Activated naive CD4-positive, alpha-beta T cell treated with anti-CD3 and anti-CD28 coated beads for 36 hours (primary cell): Measurements from ENCODE around the gene GRK7. TPM values are rescaled to one million over a fixed set of nuclear protein-coding genes. Genes with fewer than 3 reads are reported as not detected.

Experiments
- CTCF ChIA-PET: fragments of 350-600 bp; sonication (Branson Sonifier 250); formaldehyde crosslinking; loops from one replicate; lab custom pipeline; 2021; ENCODE audit warnings: antibody characterized with exemption; lab: Charles Lee
- DNase-seq: peaks from one replicate; pipeline ENCODE4 v3.0.0-alpha.2; 2020
- H3K27ac Mint-ChIP-seq: one replicate; pipeline ENCODE4 v1.8.0; 2021; ENCODE audit warnings: mild to moderate bottlenecking, mixed read lengths
- H3K27me3 Mint-ChIP-seq: one replicate; pipeline ENCODE4 v1.8.0; 2021; ENCODE audit warnings: low read depth, mixed read lengths
- H3K36me3 Mint-ChIP-seq: one replicate; pipeline ENCODE4 v1.8.0; 2021; ENCODE audit warnings: low read depth, mixed read lengths
- H3K4me1 Mint-ChIP-seq: one replicate; pipeline ENCODE4 v1.8.0; 2021; ENCODE audit warnings: low read depth, mixed read lengths
- H3K4me3 Mint-ChIP-seq: one replicate; pipeline ENCODE4 v1.8.0; 2021; ENCODE audit warnings: mild to moderate bottlenecking, moderate library complexity, mixed read lengths
- H3K9me3 Mint-ChIP-seq: one replicate; pipeline ENCODE4 v1.8.0; 2021; ENCODE audit warnings: mixed read lengths
- intact Hi-C: fragments of 100-400 bp; cut with micrococcal nuclease; formaldehyde crosslinking; loops from one replicate; pipeline ENCODE4 v1.15.1; 2023
- total RNA-seq, 2 experiments: library from RNA; stranded (reverse); gene quantifications; one replicate each; pipeline ENCODE4 v1.2.3, GENCODE V29; 2021

GRK7 gene, protein sequence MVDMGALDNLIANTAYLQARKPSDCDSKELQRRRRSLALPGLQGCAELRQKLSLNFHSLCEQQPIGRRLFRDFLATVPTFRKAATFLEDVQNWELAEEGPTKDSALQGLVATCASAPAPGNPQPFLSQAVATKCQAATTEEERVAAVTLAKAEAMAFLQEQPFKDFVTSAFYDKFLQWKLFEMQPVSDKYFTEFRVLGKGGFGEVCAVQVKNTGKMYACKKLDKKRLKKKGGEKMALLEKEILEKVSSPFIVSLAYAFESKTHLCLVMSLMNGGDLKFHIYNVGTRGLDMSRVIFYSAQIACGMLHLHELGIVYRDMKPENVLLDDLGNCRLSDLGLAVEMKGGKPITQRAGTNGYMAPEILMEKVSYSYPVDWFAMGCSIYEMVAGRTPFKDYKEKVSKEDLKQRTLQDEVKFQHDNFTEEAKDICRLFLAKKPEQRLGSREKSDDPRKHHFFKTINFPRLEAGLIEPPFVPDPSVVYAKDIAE (N-terminal part only)
- not detected for total RNA-seq

DNA sequence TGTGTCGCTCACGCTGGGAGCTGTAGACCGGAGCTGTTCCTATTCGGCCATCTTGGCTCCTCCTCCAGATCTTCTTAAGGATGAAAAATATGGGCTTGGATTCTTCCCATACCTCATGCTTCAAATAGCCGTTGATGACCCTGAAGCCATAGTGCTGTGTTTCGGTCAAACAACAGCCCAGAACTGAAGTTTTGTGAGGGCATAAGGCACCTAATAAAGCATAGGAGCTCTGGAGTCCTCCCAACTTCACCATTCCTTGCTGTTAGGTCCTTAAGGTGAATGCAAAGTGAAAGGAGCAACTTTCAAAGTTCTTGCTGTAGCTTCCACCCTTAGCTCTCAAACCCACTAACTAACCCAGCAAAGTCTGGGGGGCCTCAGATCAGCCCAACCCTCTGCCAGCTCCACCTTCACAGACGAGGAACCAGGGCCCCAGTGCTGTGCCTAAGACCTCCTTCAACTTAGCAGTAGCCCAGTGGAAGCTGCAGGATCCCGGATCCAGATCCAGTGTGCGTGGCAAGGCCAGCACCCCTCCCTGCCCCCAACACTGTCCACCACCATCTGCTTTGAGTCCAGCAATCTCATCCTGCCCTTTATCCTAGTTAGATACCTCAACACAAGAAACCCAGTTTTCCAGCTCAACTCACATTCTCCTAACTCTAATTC lies at the start of gene GRK7:
Gene GRK7, plus strand, starts transcription at position 321 of the 663 bp plus-strand sequence. CDS start 14,877 bp downstream, outside the sequence.
- no peak for DNase-seq

GRCh38 chr3:141714671-141715070 lies 48.5 kb upstream of the GRK7 start:
- Mint-ChIP-seq H3K27me3 (peaks cover 2% of the 10 kb centered on the region), H3K9me3 (peaks cover 2% of the 10 kb centered on the region), H3K36me3 (no peaks in the 10 kb centered on the region), H3K27ac (no peak overlapping the region), H3K4me3 (no peak overlapping the region), H3K4me1 (no peaks in the 10 kb centered on the region)
- intact Hi-C loops: no loop called here
- no peak for DNase-seq
- CTCF ChIA-PET: interaction anchor here (0.6 to 0.7 kb wide), 2 partner anchors 14 to 411 kb away, joined by 3 to 4 read pairs; no protein-coding TSS in a partner anchor

More for the DNA sequence above, at the start of gene GRK7:
- no peaks in the 10 kb centered on the region for H3K27me3 Mint-ChIP-seq
- no peak within 1 kb of the TSS for H3K4me3 Mint-ChIP-seq
- H3K9me3 Mint-ChIP-seq: no peaks in the 10 kb centered on the region
- intact Hi-C loops: no loop called here
- CTCF ChIA-PET: no interaction called here
- no peak within 1 kb of the TSS for H3K27ac Mint-ChIP-seq
- H3K36me3 Mint-ChIP-seq: no peaks in the 10 kb centered on the region
- H3K4me1 Mint-ChIP-seq: no peaks in the 10 kb centered on the region

DNA sequence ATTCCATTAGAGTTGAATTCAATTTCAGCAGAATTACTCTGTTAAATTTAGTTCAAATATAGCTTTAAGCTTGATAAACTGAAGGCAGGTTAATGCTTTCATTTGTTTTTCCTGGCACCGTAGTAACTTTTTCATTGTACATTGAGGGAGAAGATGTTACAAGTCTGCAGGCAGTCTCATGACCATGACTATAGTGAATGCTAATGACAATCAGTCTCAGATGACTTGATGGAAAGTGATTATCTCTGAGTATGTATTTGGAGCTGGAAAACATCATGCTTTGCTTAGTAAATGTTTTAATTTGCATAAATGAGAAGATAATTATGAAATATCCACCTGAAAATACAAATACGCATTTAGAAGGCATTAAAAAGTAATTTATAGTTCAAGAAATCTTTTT lies 41.1 kb upstream of the GRK7 start:
- no peak for DNase-seq
- H3K9me3 Mint-ChIP-seq: no peaks in the 10 kb centered on the region
- no peak overlapping the region for H3K27ac Mint-ChIP-seq
- H3K4me1 Mint-ChIP-seq: no peaks in the 10 kb centered on the region
- intact Hi-C loops: no loop called here
- H3K27me3 Mint-ChIP-seq: peaks cover 2% of the 10 kb centered on the region
- no peak overlapping the region for H3K4me3 Mint-ChIP-seq
- CTCF ChIA-PET: interaction anchor here (1.1 kb wide), 1 partner anchor 77 kb away, joined by 3 read pairs; no protein-coding TSS in a partner anchor
- no peaks in the 10 kb centered on the region for H3K36me3 Mint-ChIP-seq

DNA sequence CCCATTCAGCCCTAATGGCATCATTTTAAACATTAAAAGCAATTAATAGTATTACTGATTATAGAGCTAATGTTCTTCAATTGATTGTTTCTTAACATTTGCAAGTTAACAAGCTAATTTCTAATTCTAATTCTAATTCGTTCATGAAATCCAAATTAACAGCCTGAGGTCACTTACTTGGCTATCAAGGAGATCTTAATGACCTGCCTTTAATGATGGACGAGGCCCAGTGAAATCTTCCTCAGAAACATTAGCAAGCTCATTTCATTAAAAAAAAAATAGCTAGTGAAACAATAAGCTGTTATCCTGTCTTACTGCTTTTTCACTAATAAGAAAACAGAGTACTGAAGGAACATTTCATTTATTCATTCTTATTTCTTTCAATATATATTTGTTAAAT lies 40.6 kb upstream of the GRK7 start:
- H3K27me3 Mint-ChIP-seq: peaks cover 2% of the 10 kb centered on the region
- CTCF ChIA-PET: interaction anchor here (0.6 to 1.1 kb wide), 2 partner anchors 78 to 150 kb away, joined by 3 read pairs; no protein-coding TSS in a partner anchor
- no peak overlapping the region for H3K4me3 Mint-ChIP-seq
- no peak for DNase-seq
- H3K4me1 Mint-ChIP-seq: no peaks in the 10 kb centered on the region
- H3K27ac Mint-ChIP-seq: no peak overlapping the region
- no peaks in the 10 kb centered on the region for H3K9me3 Mint-ChIP-seq
- intact Hi-C loops: no loop called here
- H3K36me3 Mint-ChIP-seq: no peaks in the 10 kb centered on the region

GRCh38 chr3:141723255-141723654 lies 40.0 kb upstream of the GRK7 start:
- Mint-ChIP-seq H3K4me3 (no peak overlapping the region), H3K9me3 (no peaks in the 10 kb centered on the region), H3K27ac (no peak overlapping the region), H3K4me1 (no peaks in the 10 kb centered on the region), H3K36me3 (no peaks in the 10 kb centered on the region), H3K27me3 (peaks cover 4% of the 10 kb centered on the region)
- CTCF ChIA-PET: interaction anchor here (0.6 to 1.1 kb wide), 3 partner anchors 79 to 190 kb away, joined by 3 read pairs; no protein-coding TSS in a partner anchor
- DNase-seq: no peak
- intact Hi-C loops: no loop called here

GRCh38 chr3:141724186-141724585 lies 39.0 kb upstream of the GRK7 start:
- no peak for DNase-seq
- H3K4me1 Mint-ChIP-seq: no peaks in the 10 kb centered on the region
- no peaks in the 10 kb centered on the region for H3K36me3 Mint-ChIP-seq
- intact Hi-C loops: no loop called here
- CTCF ChIA-PET: interaction anchor here (1.1 kb wide), 1 partner anchor 189 kb away, joined by 3 read pairs; no protein-coding TSS in a partner anchor
- H3K9me3 Mint-ChIP-seq: no peaks in the 10 kb centered on the region
- no peak overlapping the region for H3K4me3 Mint-ChIP-seq
- peaks cover 4% of the 10 kb centered on the region for H3K27me3 Mint-ChIP-seq
- no peak overlapping the region for H3K27ac Mint-ChIP-seq

- no peak overlapping the region for H3K4me3 Mint-ChIP-seq
- H3K27ac Mint-ChIP-seq: no peak overlapping the region
- CTCF ChIA-PET: no interaction called here
- H3K4me1 Mint-ChIP-seq: no peaks in the 10 kb centered on the region
- H3K9me3 Mint-ChIP-seq: no peaks in the 10 kb centered on the region
- intact Hi-C loops: no loop called here
- peaks cover 2% of the 10 kb centered on the region for H3K27me3 Mint-ChIP-seq
- no peaks in the 10 kb centered on the region for H3K36me3 Mint-ChIP-seq
- no peak for DNase-seq
These were observed 38.2 kb upstream of the GRK7 start for GRCh38 chr3:141725036-141725435.

- no peaks in the 10 kb centered on the region for H3K4me1 Mint-ChIP-seq
- intact Hi-C loops: no loop called here
- no peaks in the 10 kb centered on the region for H3K36me3 Mint-ChIP-seq
- no peaks in the 10 kb centered on the region for H3K9me3 Mint-ChIP-seq
- CTCF ChIA-PET: interaction anchor here (0.6 kb wide), 1 partner anchor 238 kb away, joined by 4 read pairs; no protein-coding TSS in a partner anchor
- no peak overlapping the region for H3K27ac Mint-ChIP-seq
- DNase-seq: no peak
- peaks cover 2% of the 10 kb centered on the region for H3K27me3 Mint-ChIP-seq
- no peak overlapping the region for H3K4me3 Mint-ChIP-seq
These were observed 36.7 kb upstream of the GRK7 start for GRCh38 chr3:141726483-141726882.

- no peaks in the 10 kb centered on the region for H3K9me3 Mint-ChIP-seq
- H3K4me1 Mint-ChIP-seq: no peaks in the 10 kb centered on the region
- no peak overlapping the region for H3K27ac Mint-ChIP-seq
- no peaks in the 10 kb centered on the region for H3K36me3 Mint-ChIP-seq
- H3K4me3 Mint-ChIP-seq: no peak overlapping the region
- intact Hi-C loops: no loop called here
- CTCF ChIA-PET: interaction anchor here (0.6 to 1.4 kb wide), 2 partner anchors 9 to 208 kb away, joined by 4 read pairs; partner anchors contain the start of gene RNF7
- peaks cover 2% of the 10 kb centered on the region for H3K27me3 Mint-ChIP-seq
- DNase-seq: no peak
These were observed 34.8 kb upstream of the GRK7 start for GRCh38 chr3:141728355-141728892.

GRCh38 chr3:141729240-141729639 lies 34.0 kb upstream of the GRK7 start:
- Mint-ChIP-seq H3K36me3 (no peaks in the 10 kb centered on the region), H3K4me1 (no peaks in the 10 kb centered on the region), H3K9me3 (no peaks in the 10 kb centered on the region), H3K27ac (no peak overlapping the region), H3K4me3 (no peak overlapping the region), H3K27me3 (peaks cover 2% of the 10 kb centered on the region)
- CTCF ChIA-PET: no interaction called here
- intact Hi-C loops: no loop called here
- DNase-seq: no peak

GRCh38 chr3:141735176-141735575 lies 28.0 kb upstream of the GRK7 start:
- Mint-ChIP-seq H3K27ac (no peak overlapping the region), H3K9me3 (no peaks in the 10 kb centered on the region), H3K27me3 (no peaks in the 10 kb centered on the region), H3K36me3 (peaks cover 4% of the 10 kb centered on the region), H3K4me3 (no peak overlapping the region), H3K4me1 (peaks cover 13% of the 10 kb centered on the region)
- no peak for DNase-seq
- intact Hi-C loops: loop anchor here (5.0 kb wide), 3 partner anchors 157 to 842 kb away; partner anchors contain the start of genes ATR and PXYLP1
- CTCF ChIA-PET: no interaction called here
